Lower leg skin (tissue), 3 donors: ENCODE results near the gene GKAP1.

Experiments used
- CTCF ChIP-seq, 3 donors: fragments of 450-650 bp; IDR thresholded peaks; one replicate each; pipeline ENCODE4 v1.5.1; 2016; ENCODE audit warnings: antibody characterized with exemption in 3 of 3, mild to moderate bottlenecking in 3 of 3, moderate library complexity in 2 of 3
- POLR2A ChIP-seq, 2 donors: fragments of 450-650 bp; IDR thresholded peaks; one replicate each; pipeline ENCODE4 v1.6.1; 2016 to 2017; ENCODE audit warnings: antibody characterized with exemption in 2 of 2, mild to moderate bottlenecking in 1 of 2, moderate library complexity in 1 of 2

GRCh38 chr9:83775932-83776331 lies 41.6 kb downstream of the GKAP1 start:
- TF ChIP-seq CTCF (IDR thresholded peaks at IDR 0.05): no peak
- no peak for TF ChIP-seq POLR2A (IDR thresholded peaks at IDR 0.05)
